GM12878 (cell line): ENCODE measurements around the gene NKAP.

Source experiments
- CEBPB ChIP-seq, 2 experiments: fragments of 150-350 bp in 1 of 2; IDR thresholded peaks; 2 replicates each; pipeline ENCODE4 v1.6.1; 2012 to 2014; ENCODE audit warnings: low read depth in 2 of 2, low read length in 2 of 2, borderline replicate concordance in 1 of 2, inconsistent platforms in 1 of 2
- CEBPZ ChIP-seq: fragments of 150-350 bp; IDR thresholded peaks from 2 replicates; pipeline ENCODE4 v1.6.1; 2016; ENCODE audit warnings: low read depth, low read length
- EZH2 ChIP-seq: IDR thresholded peaks from 2 replicates; pipeline ENCODE4 v1.6.1; 2012; ENCODE audit warnings: low read depth, mild to moderate bottlenecking, control low read depth, inconsistent platforms, low read length, borderline replicate concordance; ENCODE audit not compliant: control insufficient read depth
- FOXM1 ChIP-seq: IDR thresholded peaks from 2 replicates; pipeline ENCODE4 v1.6.1; 2012; ENCODE audit warnings: low read depth, mild to moderate bottlenecking, inconsistent platforms, low read length, moderate library complexity
- KDM1A ChIP-seq: fragments of 200-600 bp; sonication (generic); IDR thresholded peaks from 2 replicates; pipeline ENCODE4 v1.6.1; 2016; ENCODE audit warnings: borderline replicate concordance
- POLR2A ChIP-seq: IDR thresholded peaks from 2 replicates; pipeline ENCODE4 v1.6.1; 2011; ENCODE audit warnings: low read depth, mild to moderate bottlenecking, low read length
- POLR2AphosphoS2 ChIP-seq: IDR thresholded peaks from 2 replicates; pipeline ENCODE4 v1.6.1; 2011; ENCODE audit warnings: low read depth, mild to moderate bottlenecking, low read length, improper control_type of control experiment, moderate library complexity
- RAD21 ChIP-seq: IDR thresholded peaks from 2 replicates; pipeline ENCODE4 v1.6.1; 2011; ENCODE audit warnings: mild to moderate bottlenecking, low read depth, low read length, moderate library complexity; ENCODE audit not compliant: insufficient read depth
- REST ChIP-seq: IDR thresholded peaks from 2 replicates; pipeline ENCODE4 v1.6.1; 2012; ENCODE audit warnings: mild to moderate bottlenecking, low read depth, low read length
- SREBF2 ChIP-seq: IDR thresholded peaks from 2 replicates; pipeline ENCODE4 v1.6.1; 2012; ENCODE audit warnings: mild to moderate bottlenecking, low read length
- TF ChIP-seq, protein P1 (sequence below): IDR thresholded peaks from 2 replicates; pipeline ENCODE4 v1.6.1; 2012; ENCODE audit warnings: low read length, inconsistent platforms
- TF ChIP-seq, protein P2 (sequence below): IDR thresholded peaks from 2 replicates; pipeline ENCODE4 v1.6.1; 2012; ENCODE audit warnings: low read depth, low read length, improper control_type of control experiment
- TF ChIP-seq, protein P3 (sequence below), 3 experiments: IDR thresholded peaks in 2 of 3; conservative IDR thresholded peaks in 1 of 3; 2 replicates each; pipeline ENCODE4 v1.5.1; 2011; ENCODE audit warnings: low read depth in 3 of 3, low read length in 3 of 3, mild to moderate bottlenecking in 3 of 3, control low read depth in 2 of 3, moderate library complexity in 2 of 3, inconsistent platforms in 1 of 3, mixed read lengths in 1 of 3; ENCODE audit not compliant: control insufficient read depth in 2 of 3, insufficient read depth in 1 of 3; ENCODE audit errors: extremely low read depth in 1 of 3
- TF ChIP-seq, protein P4 (sequence below): IDR thresholded peaks from 2 replicates; pipeline ENCODE4 v1.6.1; 2011; ENCODE audit warnings: low read depth, low read length, improper control_type of control experiment, borderline replicate concordance

- TF ChIP-seq, protein P1, sequence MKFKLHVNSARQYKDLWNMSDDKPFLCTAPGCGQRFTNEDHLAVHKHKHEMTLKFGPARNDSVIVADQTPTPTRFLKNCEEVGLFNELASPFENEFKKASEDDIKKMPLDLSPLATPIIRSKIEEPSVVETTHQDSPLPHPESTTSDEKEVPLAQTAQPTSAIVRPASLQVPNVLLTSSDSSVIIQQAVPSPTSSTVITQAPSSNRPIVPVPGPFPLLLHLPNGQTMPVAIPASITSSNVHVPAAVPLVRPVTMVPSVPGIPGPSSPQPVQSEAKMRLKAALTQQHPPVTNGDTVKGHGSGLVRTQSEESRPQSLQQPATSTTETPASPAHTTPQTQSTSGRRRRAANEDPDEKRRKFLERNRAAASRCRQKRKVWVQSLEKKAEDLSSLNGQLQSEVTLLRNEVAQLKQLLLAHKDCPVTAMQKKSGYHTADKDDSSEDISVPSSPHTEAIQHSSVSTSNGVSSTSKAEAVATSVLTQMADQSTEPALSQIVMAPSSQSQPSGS = no peak
- TF ChIP-seq, protein P2, sequence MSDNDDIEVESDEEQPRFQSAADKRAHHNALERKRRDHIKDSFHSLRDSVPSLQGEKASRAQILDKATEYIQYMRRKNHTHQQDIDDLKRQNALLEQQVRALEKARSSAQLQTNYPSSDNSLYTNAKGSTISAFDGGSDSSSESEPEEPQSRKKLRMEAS = no peak
- no peak for TF ChIP-seq EZH2
- TF ChIP-seq, protein P3, sequence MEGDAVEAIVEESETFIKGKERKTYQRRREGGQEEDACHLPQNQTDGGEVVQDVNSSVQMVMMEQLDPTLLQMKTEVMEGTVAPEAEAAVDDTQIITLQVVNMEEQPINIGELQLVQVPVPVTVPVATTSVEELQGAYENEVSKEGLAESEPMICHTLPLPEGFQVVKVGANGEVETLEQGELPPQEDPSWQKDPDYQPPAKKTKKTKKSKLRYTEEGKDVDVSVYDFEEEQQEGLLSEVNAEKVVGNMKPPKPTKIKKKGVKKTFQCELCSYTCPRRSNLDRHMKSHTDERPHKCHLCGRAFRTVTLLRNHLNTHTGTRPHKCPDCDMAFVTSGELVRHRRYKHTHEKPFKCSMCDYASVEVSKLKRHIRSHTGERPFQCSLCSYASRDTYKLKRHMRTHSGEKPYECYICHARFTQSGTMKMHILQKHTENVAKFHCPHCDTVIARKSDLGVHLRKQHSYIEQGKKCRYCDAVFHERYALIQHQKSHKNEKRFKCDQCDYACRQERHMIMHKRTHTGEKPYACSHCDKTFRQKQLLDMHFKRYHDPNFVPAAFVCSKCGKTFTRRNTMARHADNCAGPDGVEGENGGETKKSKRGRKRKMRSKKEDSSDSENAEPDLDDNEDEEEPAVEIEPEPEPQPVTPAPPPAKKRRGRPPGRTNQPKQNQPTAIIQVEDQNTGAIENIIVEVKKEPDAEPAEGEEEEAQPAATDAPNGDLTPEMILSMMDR (IDR thresholded peaks at IDR 0.05 in 2 of 3, conservative IDR thresholded peaks at IDR 0.05 in 1 of 3; ENCODE audit: control insufficient read depth in 2 of 3, extremely low read depth in 1 of 3, insufficient read depth in 1 of 3, low read depth in 3 of 3, low read length in 3 of 3) = no peak
- TF ChIP-seq POLR2A = no peak
- no peak for TF ChIP-seq SREBF2
- TF ChIP-seq RAD21 = no peak
- no peak for TF ChIP-seq FOXM1
- TF ChIP-seq, protein P4, sequence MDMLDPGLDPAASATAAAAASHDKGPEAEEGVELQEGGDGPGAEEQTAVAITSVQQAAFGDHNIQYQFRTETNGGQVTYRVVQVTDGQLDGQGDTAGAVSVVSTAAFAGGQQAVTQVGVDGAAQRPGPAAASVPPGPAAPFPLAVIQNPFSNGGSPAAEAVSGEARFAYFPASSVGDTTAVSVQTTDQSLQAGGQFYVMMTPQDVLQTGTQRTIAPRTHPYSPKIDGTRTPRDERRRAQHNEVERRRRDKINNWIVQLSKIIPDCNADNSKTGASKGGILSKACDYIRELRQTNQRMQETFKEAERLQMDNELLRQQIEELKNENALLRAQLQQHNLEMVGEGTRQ = no peak
- TF ChIP-seq POLR2AphosphoS2 = no peak
- TF ChIP-seq CEBPB (IDR thresholded peaks at IDR 0.05; ENCODE audit: borderline replicate concordance in 1 of 2, low read depth in 2 of 2, low read length in 2 of 2) = no peak
- no peak for TF ChIP-seq CEBPZ
- no peak for TF ChIP-seq KDM1A
- TF ChIP-seq REST = no peak
These were observed 57.8 kb downstream of the NKAP start for GRCh38 chrX:119885554-119886428.
